ENCODE measurements around the gene DCT.

DNA sequence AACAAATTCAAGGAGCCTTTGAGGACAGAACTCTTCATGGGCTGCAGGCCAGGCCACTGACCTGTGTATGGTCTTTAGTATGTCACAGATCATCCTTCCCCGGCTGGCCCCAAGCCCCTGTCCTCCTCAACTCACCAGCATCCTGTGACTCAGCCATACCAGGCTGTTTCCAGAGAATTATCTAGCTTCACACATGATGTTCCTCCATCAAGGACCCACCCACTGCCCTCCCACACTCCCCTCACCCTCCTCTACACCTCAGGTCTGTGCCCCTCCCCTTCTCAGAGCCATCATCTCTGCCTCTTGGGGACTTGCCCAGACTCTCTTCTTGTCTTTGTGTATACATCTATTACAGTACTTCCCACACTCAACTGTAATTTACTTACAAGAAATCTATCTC, 14.7 kb downstream of the DCT start:
- no peak for TF ChIP-seq CTCF (IDR thresholded peaks at IDR 0.05 in 8 of 11, conservative IDR thresholded peaks at IDR 0.05 in 3 of 11)
- no peak for TF ChIP-seq POLR2AphosphoS5 (IDR thresholded peaks at IDR 0.05)
- TF ChIP-seq POLR2A (IDR thresholded peaks at IDR 0.05) = no peak
